HL-60 (cell line): ENCODE measurements around the gene CFAP43.

Experiments used
- DNase-seq, 2 experiments: peaks; one replicate each; pipeline ENCODE4 v3.0.0-alpha.2; 2010 to 2020; ENCODE audit warnings: low read depth in 1 of 2, low spot score in 1 of 2
- H3K27ac ChIP-seq: fragments of 250-450 bp; sonication (Bioruptor Pico); replicated peaks from 2 replicates; pipeline ENCODE4 v1.5.1; 2020; ENCODE audit warnings: mild to moderate bottlenecking, moderate library complexity
- H3K27me3 ChIP-seq: fragments of 250-450 bp; sonication (Bioruptor Pico); 2 replicates; pipeline ENCODE4 v1.5.1; 2021; ENCODE audit warnings: mild to moderate bottlenecking, moderate library complexity; ENCODE audit not compliant: insufficient read depth, poor library complexity, severe bottlenecking
- H3K4me3 ChIP-seq: replicated peaks from 2 replicates; pipeline ENCODE4 v1.5.1; 2011; ENCODE audit warnings: mild to moderate bottlenecking, control low read depth, low read length; ENCODE audit not compliant: insufficient read depth
- CTCF ChIP-seq: IDR thresholded peaks from one replicate; pipeline ENCODE4 v1.5.1; 2011; ENCODE audit warnings: low read length, control low read depth, inconsistent platforms; ENCODE audit not compliant: insufficient read depth
- GABPA ChIP-seq: IDR thresholded peaks from 2 replicates; pipeline ENCODE4 v1.6.1; 2012; ENCODE audit warnings: low read depth
- POLR2AphosphoS5 ChIP-seq: IDR thresholded peaks from 2 replicates; pipeline ENCODE4 v1.6.1; 2012; ENCODE audit warnings: low read depth
- REST ChIP-seq: IDR thresholded peaks from 2 replicates; pipeline ENCODE4 v1.6.1; 2012; ENCODE audit warnings: low read depth; ENCODE audit not compliant: insufficient replicate concordance
- SPI1 ChIP-seq: IDR thresholded peaks from 2 replicates; pipeline ENCODE4 v1.6.1; 2012; ENCODE audit warnings: low read depth, mild to moderate bottlenecking, borderline replicate concordance

Gene CFAP43

DNA sequence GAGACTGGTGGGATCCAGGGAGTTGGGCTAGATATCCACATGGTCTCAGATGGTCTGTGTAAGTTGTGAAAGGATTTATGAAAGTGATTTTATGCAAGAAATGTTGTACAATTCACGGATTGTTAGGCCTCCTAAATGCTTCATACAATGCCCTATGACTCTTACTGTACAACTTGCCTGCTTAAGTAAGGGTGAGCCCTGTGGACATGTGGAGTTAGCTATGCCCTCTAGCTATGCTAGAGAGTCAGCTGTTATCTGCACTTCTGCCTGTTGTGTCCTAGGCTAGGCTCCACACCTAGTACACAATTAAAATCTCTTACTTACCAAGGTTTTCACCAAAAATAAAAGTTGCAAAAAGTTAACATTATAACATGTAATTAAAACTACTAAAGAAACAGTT is 1.7 kb upstream of the CFAP43 start:
- H3K27me3 ChIP-seq, result peaks cover 2% of the 10 kb centered on the region
- no peak overlapping the region for H3K27ac ChIP-seq
- H3K4me3 ChIP-seq, result no peak overlapping the region
- TF ChIP-seq POLR2AphosphoS5, result no peak
- no peak for TF ChIP-seq GABPA
- TF ChIP-seq REST, result no peak
- TF ChIP-seq SPI1, result no peak
- no peak for DNase-seq

DNA sequence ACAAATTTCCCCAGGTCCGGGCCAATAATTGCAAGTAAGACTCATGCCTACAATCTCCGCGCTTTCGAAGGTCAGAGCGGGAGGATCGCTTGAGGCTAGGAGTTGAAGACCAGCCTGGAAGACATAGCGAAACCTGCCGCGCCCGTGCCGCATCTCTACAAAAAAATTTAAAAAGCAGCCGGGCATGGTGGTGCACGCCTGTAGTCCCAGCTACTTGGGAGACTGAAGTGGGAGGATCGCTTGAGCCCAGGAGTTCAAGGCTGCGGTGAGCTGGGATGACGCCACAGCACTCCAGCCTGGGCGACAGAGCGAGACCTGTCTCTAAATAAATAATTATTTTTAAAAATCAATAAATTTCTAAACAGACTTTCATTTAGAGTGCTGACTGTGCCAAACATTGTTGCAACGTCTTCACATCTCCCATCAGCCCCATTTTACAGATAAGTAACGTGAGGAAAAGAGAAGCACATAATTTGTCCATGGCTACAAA is 494 bp upstream of the CFAP43 start:
- TF ChIP-seq REST, result no peak
- no peak for TF ChIP-seq SPI1
- TF ChIP-seq POLR2AphosphoS5, result no peak
- TF ChIP-seq CTCF, result no peak
- no peak for TF ChIP-seq GABPA
- H3K27ac ChIP-seq, result peak overlapping the region; percentile 39; the same call in 1 of the 2 replicates
- DNase-seq, result no peak
- H3K4me3 ChIP-seq, result peak overlapping the region; percentile 92
- peaks cover 2% of the 10 kb centered on the region for H3K27me3 ChIP-seq

DNA sequence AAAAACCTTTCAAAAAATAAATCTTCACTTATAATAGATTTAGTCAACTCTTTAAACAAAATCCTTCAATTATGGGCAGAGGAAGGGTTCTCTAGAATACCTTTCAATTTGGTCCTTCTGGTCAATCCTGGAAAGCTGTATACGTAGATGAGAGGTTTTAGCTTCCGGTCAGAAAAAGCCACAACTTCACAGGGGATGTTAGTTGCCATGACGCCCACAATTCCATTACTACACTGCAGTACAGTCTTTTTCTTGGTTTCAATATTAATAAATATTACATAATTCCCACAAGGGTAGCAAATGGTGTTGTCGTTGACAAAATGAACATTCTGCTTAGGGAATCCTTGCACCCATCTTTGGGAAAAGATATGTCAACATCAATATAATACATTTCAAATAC is 1.7 kb downstream of the CFAP43 start:
- H3K4me3 ChIP-seq, result no peak overlapping the region
- no peak for DNase-seq
- no peak for TF ChIP-seq REST
- no peak for TF ChIP-seq SPI1
- no peak for TF ChIP-seq GABPA
- TF ChIP-seq POLR2AphosphoS5, result no peak
- no peak for TF ChIP-seq CTCF

DNA sequence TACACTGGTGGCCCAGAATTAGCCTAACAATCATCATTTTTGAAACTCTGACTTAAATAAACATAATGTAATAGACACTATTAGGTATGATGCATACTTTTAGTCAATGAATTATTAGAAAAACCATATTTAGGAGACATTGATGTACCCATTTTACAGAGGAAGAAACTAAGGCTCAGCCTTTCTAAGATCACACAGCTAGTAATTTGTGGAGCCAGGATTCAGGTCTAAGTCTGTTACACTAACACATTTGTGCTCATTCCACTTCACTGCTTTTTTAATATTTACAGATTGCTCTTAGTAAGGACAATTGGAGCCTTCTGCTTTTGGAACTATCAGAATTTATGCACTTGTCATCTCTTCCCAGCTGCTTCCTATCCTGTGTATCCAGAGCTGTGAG is 8.9 kb downstream of the CFAP43 start:
- TF ChIP-seq SPI1, result no peak
- no peak for TF ChIP-seq REST
- no peak for TF ChIP-seq GABPA
- no peak for TF ChIP-seq CTCF

More for the DNA sequence above, 1.7 kb downstream of the CFAP43 start:
- H3K27me3 ChIP-seq, result peaks cover 2% of the 10 kb centered on the region
- H3K27ac ChIP-seq, result no peak overlapping the region

More for the DNA sequence above, 8.9 kb downstream of the CFAP43 start:
- no peak overlapping the region for H3K4me3 ChIP-seq
- no peak overlapping the region for H3K27ac ChIP-seq
- no peak for DNase-seq
- no peaks in the 10 kb centered on the region for H3K27me3 ChIP-seq
